Ishikawa (cell line): ENCODE measurements around the gene HLA-G.

Source experiments
- CEBPB ChIP-seq: IDR thresholded peaks from 2 replicates; pipeline ENCODE4 v1.6.1; 2012
- CREB1 ChIP-seq: IDR thresholded peaks from 2 replicates; pipeline ENCODE4 v1.6.1; 2012; ENCODE audit warnings: low read depth
- EP300 ChIP-seq: IDR thresholded peaks from 2 replicates; pipeline ENCODE4 v1.6.1; 2012; ENCODE audit warnings: borderline replicate concordance
- NFIC ChIP-seq: IDR thresholded peaks from 2 replicates; pipeline ENCODE4 v1.6.1; 2012
- RAD21 ChIP-seq: IDR thresholded peaks from 2 replicates; pipeline ENCODE4 v1.6.1; 2012; ENCODE audit warnings: low read depth
- TAF1 ChIP-seq: IDR thresholded peaks from 2 replicates; pipeline ENCODE4 v1.6.1; 2012; ENCODE audit warnings: low read depth, mild to moderate bottlenecking
- TEAD4 ChIP-seq: IDR thresholded peaks from 2 replicates; pipeline ENCODE4 v1.6.1; 2012
- YY1 ChIP-seq: IDR thresholded peaks from 2 replicates; pipeline ENCODE4 v1.6.1; 2012; ENCODE audit warnings: low read depth
- TF ChIP-seq, protein P1 (sequence below): IDR thresholded peaks from 2 replicates; pipeline ENCODE4 v1.6.1; 2012
- TF ChIP-seq, protein P2 (sequence below): IDR thresholded peaks from 2 replicates; pipeline ENCODE4 v1.6.1; 2012
- TF ChIP-seq, protein P3 (sequence below): IDR thresholded peaks from 2 replicates; pipeline ENCODE4 v1.6.1; 2012; ENCODE audit warnings: low read depth, mild to moderate bottlenecking

DNA sequence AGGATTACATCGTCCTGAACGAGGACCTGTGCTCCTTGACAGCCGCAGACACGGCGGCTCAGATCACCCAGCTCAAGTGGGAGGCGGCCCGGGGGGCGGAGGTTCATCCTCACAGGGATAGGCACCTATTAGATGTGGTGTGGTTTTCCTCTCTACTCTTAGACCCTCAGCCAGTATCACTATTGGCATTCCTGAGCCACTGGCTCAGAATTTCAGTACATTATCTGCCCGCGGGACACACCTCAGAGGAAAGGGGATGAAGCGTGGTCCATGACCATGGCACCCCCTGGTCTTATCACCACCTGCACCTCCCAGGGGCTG lies 34.6 kb upstream of the HLA-G start:
- no peak for TF ChIP-seq CREB1
- no peak for TF ChIP-seq RAD21
- TF ChIP-seq, protein P1, sequence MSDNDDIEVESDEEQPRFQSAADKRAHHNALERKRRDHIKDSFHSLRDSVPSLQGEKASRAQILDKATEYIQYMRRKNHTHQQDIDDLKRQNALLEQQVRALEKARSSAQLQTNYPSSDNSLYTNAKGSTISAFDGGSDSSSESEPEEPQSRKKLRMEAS = no peak
- TF ChIP-seq NFIC = no peak
- TF ChIP-seq YY1 = no peak
- TF ChIP-seq EP300 = no peak
- TF ChIP-seq, protein P2, sequence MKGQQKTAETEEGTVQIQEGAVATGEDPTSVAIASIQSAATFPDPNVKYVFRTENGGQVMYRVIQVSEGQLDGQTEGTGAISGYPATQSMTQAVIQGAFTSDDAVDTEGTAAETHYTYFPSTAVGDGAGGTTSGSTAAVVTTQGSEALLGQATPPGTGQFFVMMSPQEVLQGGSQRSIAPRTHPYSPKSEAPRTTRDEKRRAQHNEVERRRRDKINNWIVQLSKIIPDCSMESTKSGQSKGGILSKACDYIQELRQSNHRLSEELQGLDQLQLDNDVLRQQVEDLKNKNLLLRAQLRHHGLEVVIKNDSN = no peak
- no peak for TF ChIP-seq TEAD4
- TF ChIP-seq TAF1 = no peak
- TF ChIP-seq CEBPB = no peak
- TF ChIP-seq, protein P3, sequence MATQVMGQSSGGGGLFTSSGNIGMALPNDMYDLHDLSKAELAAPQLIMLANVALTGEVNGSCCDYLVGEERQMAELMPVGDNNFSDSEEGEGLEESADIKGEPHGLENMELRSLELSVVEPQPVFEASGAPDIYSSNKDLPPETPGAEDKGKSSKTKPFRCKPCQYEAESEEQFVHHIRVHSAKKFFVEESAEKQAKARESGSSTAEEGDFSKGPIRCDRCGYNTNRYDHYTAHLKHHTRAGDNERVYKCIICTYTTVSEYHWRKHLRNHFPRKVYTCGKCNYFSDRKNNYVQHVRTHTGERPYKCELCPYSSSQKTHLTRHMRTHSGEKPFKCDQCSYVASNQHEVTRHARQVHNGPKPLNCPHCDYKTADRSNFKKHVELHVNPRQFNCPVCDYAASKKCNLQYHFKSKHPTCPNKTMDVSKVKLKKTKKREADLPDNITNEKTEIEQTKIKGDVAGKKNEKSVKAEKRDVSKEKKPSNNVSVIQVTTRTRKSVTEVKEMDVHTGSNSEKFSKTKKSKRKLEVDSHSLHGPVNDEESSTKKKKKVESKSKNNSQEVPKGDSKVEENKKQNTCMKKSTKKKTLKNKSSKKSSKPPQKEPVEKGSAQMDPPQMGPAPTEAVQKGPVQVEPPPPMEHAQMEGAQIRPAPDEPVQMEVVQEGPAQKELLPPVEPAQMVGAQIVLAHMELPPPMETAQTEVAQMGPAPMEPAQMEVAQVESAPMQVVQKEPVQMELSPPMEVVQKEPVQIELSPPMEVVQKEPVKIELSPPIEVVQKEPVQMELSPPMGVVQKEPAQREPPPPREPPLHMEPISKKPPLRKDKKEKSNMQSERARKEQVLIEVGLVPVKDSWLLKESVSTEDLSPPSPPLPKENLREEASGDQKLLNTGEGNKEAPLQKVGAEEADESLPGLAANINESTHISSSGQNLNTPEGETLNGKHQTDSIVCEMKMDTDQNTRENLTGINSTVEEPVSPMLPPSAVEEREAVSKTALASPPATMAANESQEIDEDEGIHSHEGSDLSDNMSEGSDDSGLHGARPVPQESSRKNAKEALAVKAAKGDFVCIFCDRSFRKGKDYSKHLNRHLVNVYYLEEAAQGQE = no peak
